Measurements from ENCODE around the gene ARMC12.

The ARMC12 gene

DNA sequence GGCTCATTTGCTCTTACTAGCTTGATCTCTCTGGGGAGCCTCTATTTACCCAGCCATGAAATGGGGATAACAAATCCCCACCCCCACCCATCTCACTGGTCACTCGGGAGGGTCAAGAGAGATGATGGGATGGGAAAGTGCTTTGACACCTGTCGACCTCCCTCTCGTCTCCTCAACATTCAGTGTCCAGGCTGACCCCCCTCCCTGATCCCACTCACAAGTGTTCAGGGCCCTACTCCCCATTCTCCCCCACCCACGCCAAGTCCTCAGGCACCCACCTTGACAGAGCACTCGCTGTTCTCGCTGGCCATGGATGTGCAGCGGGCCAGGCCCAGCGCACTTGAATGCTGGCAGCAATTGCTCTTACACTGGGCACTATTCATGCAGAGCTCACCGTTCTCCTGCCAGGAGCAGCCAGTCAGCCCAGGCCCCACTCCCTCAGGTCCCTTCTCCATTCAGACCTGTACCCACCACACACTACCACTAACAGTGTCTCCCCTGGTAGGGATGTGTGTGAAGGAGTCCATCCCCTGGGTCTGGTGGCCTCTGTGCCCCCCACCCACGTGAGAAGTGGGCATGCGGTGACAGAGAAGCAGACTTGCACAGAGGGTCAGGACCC, 58.7 kb downstream of the ARMC12 start:
- 94% methylated on average over 10 of the region's 11 CpGs for WGBS
- H3K4me3 ChIP-seq (ENCODE audit: low read length) = no peak overlapping the region
- H3K9me3 ChIP-seq (ENCODE audit: insufficient read depth, low read depth, low read length) = no peaks in the 10 kb centered on the region
- no peaks in the 10 kb centered on the region for H3K36me3 ChIP-seq (ENCODE audit: insufficient read depth, low read length)
- 0 out of 2 replicates have a peak, but pooled peaks cover 5% of the 10 kb centered on the region for H3K4me1 ChIP-seq (ENCODE audit: insufficient read depth, low read length)
- no peaks in the 10 kb centered on the region for H3K27me3 ChIP-seq (ENCODE audit: insufficient read depth, low read length)
- no peak overlapping the region for H3K27ac ChIP-seq (ENCODE audit: low read depth, low read length)
- no peak overlapping the region for H3K9ac ChIP-seq (ENCODE audit: low read depth, low read length)

DNA sequence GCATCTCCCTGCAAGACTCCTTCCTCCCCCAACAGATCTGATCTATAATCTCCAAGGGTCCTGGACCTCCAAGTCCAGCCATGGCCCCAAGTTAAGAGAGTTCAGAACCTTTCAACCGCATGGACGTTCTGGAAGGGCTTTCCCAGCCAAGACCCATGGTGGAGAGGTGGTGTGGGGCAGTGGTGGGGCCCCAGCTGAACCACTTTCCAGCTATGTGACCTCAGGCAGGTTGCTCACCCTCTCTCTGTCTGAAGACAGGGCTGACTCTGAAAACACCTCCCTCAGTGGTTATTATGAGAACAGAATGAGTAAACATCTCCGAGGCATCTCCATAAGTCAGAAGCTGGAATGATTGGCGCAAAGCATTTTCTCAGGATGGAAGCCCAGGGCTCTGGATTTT, 59.4 kb downstream of the ARMC12 start:
- Histone ChIP-seq H3K4me1 (ENCODE audit: insufficient read depth, low read length) (0 out of 2 replicates have a peak, but pooled peaks cover 8% of the 10 kb centered on the region), H3K9ac (ENCODE audit: low read depth, low read length) (no peak overlapping the region), H3K36me3 (ENCODE audit: insufficient read depth, low read length) (no peaks in the 10 kb centered on the region), H3K27ac (ENCODE audit: low read depth, low read length) (no peak overlapping the region), H3K4me3 (ENCODE audit: low read length) (no peak overlapping the region), H3K27me3 (ENCODE audit: insufficient read depth, low read length) (no peaks in the 10 kb centered on the region), H3K9me3 (ENCODE audit: insufficient read depth, low read depth, low read length) (no peaks in the 10 kb centered on the region)
- 95% methylated on average over 4 of the region's 4 CpGs for WGBS

DNA sequence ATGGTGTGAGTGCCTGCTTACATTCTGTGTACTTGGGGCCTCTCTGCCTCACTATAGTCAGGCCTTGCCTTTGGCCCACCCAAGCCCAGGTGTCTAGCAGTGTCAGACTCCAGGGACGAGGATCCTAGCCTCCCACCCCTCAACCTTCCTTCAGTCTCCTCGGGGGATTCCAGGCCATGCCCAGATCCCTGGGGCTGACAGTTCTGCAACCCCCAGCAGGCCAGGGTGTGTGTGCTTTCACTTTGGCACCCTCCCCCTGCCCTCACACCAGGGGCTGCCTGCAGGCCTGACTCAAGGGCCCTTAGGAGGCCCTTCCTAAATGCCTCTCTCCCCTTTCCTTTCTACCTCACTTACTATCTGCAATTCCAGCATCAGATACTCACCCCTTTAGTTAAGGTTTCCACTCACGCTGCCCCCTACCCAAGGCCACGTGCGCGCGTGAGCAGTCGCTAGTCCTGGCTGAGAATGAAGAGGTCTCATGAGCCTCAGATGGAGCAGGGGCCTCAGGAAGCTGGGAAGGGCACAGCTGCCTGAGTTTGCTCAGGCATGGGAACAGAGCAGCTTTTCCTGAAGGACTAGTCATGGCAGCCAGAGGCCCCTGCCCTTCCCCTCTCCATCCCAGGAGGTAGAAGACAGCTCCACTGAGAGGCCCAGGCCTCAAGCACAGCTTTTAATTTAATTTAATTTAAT, 61.1 kb downstream of the ARMC12 start:
- Histone ChIP-seq H3K27me3 (ENCODE audit: insufficient read depth, low read length) (no peaks in the 10 kb centered on the region), H3K9ac (ENCODE audit: low read depth, low read length) (no peak overlapping the region), H3K9me3 (ENCODE audit: insufficient read depth, low read depth, low read length) (no peaks in the 10 kb centered on the region), H3K36me3 (ENCODE audit: insufficient read depth, low read length) (no peaks in the 10 kb centered on the region), H3K4me1 (ENCODE audit: insufficient read depth, low read length) (0 out of 2 replicates have a peak, but pooled peaks cover 9% of the 10 kb centered on the region), H3K4me3 (ENCODE audit: low read length) (no peak overlapping the region), H3K27ac (ENCODE audit: low read depth, low read length) (no peak overlapping the region)
- 80% methylated on average over 8 of the region's 8 CpGs for WGBS

Data from HUES64 (cell line).